Peyer's patch (tissue), 4 donors: Measurements from ENCODE around the gene PIP5K1B.

Source experiments
- POLR2A ChIP-seq, 2 donors: fragments of 450-650 bp; IDR thresholded peaks; one replicate each; pipeline ENCODE4 v1.5.1; 2017; ENCODE audit warnings: antibody characterized with exemption in 2 of 2, mild to moderate bottlenecking in 2 of 2, moderate library complexity in 2 of 2
- TF ChIP-seq, protein P1 (sequence below), 6 experiments: fragments of 450-650 bp in 4 of 6; fragments of 200-600 bp in 2 of 6; sonication (generic) in 1 of 6; IDR thresholded peaks; one replicate each; pipeline ENCODE4 v1.5.1; 2017 to 2019; ENCODE audit warnings: antibody characterized with exemption in 6 of 6, mild to moderate bottlenecking in 3 of 6, moderate library complexity in 1 of 6

GRCh38 chr9:68983008-68983411, 278.0 kb downstream of the PIP5K1B start:
- TF ChIP-seq, protein P1, sequence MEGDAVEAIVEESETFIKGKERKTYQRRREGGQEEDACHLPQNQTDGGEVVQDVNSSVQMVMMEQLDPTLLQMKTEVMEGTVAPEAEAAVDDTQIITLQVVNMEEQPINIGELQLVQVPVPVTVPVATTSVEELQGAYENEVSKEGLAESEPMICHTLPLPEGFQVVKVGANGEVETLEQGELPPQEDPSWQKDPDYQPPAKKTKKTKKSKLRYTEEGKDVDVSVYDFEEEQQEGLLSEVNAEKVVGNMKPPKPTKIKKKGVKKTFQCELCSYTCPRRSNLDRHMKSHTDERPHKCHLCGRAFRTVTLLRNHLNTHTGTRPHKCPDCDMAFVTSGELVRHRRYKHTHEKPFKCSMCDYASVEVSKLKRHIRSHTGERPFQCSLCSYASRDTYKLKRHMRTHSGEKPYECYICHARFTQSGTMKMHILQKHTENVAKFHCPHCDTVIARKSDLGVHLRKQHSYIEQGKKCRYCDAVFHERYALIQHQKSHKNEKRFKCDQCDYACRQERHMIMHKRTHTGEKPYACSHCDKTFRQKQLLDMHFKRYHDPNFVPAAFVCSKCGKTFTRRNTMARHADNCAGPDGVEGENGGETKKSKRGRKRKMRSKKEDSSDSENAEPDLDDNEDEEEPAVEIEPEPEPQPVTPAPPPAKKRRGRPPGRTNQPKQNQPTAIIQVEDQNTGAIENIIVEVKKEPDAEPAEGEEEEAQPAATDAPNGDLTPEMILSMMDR (IDR thresholded peaks at IDR 0.05), result no peak
- TF ChIP-seq POLR2A (IDR thresholded peaks at IDR 0.05), result no peak
